Coronary artery (tissue), 2 donors: Measurements from ENCODE around the gene KLHL11.
"Not testable (repeated sequence)": the region's sequence is repeated elsewhere in the genome, so short reads cannot be mapped to it uniquely, and the experiment has no call there.

Source experiments
- DNase-seq: peaks from one replicate; pipeline ENCODE4 v3.0.0-alpha.2; 2017; ENCODE audit warnings: low spot score
- H3K27ac ChIP-seq, 2 donors: fragments of 200-600 bp; sonication (generic); one replicate each; pipeline ENCODE4 v1.5.1; 2016 to 2019
- H3K4me3 ChIP-seq: fragments of 200-600 bp; sonication (generic); 2 replicates; pipeline ENCODE4 v1.5.1; 2016; ENCODE audit warnings: mild to moderate bottlenecking, moderate library complexity
- TF ChIP-seq, protein P1 (sequence below): fragments of 200-600 bp; sonication (generic); IDR thresholded peaks from one replicate; pipeline ENCODE4 v1.5.1; 2019; ENCODE audit warnings: antibody characterized with exemption

The KLHL11 gene

GRCh38 chr17:41888332-41888965 lies 23.2 kb upstream of the KLHL11 start:
- DNase-seq = no peak
- TF ChIP-seq, protein P1, sequence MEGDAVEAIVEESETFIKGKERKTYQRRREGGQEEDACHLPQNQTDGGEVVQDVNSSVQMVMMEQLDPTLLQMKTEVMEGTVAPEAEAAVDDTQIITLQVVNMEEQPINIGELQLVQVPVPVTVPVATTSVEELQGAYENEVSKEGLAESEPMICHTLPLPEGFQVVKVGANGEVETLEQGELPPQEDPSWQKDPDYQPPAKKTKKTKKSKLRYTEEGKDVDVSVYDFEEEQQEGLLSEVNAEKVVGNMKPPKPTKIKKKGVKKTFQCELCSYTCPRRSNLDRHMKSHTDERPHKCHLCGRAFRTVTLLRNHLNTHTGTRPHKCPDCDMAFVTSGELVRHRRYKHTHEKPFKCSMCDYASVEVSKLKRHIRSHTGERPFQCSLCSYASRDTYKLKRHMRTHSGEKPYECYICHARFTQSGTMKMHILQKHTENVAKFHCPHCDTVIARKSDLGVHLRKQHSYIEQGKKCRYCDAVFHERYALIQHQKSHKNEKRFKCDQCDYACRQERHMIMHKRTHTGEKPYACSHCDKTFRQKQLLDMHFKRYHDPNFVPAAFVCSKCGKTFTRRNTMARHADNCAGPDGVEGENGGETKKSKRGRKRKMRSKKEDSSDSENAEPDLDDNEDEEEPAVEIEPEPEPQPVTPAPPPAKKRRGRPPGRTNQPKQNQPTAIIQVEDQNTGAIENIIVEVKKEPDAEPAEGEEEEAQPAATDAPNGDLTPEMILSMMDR = no peak
- no peak overlapping the region for H3K4me3 ChIP-seq
- H3K27ac ChIP-seq = no peak overlapping the region

- H3K27ac ChIP-seq = no peak overlapping the region
- TF ChIP-seq, protein P1 = no peak
- H3K4me3 ChIP-seq = no peak overlapping the region
- no peak for DNase-seq
Measured at GRCh38 chr17:41885733-41886132, 20.5 kb upstream of the KLHL11 start.

- no peak overlapping the region for H3K27ac ChIP-seq
- no peak overlapping the region for H3K4me3 ChIP-seq
- DNase-seq = no peak
- TF ChIP-seq, protein P1 = no peak
Measured at GRCh38 chr17:41882756-41883155, 17.5 kb upstream of the KLHL11 start.

- Histone ChIP-seq H3K4me3 (no peak overlapping the region), H3K27ac (no peak overlapping the region)
- TF ChIP-seq, protein P1 = no peak
- DNase-seq = no peak
Measured at GRCh38 chr17:41880130-41880529, 14.9 kb upstream of the KLHL11 start.

GRCh38 chr17:41874293-41874670 lies 9.1 kb upstream of the KLHL11 start:
- not testable (repeated sequence) for DNase-seq, H3K4me3 ChIP-seq, H3K27ac ChIP-seq

DNA sequence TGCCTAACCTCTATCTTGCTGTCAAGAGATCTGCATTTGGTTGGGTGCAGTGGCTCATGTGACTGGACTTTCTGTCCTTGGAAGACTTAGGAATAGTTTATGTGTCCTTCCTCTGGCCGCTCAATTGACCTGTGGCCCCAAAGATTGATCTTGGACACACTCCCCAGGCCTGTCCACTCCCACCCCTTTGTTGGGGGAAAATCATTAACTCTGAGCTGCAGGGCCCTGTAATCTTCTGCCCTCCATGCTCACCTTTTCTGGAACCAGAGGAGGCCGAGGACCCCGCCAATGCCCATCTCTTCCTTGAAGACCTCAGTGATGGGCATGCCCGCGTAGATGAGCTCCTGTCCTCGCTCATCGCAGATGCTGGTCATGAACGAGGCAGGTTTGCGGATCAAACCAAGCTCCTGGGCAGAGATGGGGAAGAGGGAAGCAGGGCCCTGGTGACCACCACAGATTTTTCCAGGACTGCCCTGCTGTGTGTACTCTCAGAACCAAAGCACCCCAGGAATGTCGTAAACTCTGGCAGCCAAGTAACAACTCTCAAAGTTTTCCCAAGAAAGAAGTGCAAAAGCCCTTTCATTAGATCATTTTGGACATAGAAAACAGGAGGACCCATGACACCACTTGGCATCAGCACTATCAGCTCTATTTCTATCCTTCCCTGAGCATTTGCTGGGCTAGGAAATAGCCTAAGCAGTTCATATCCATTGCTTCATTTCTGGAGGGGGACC lies 8.5 kb upstream of the KLHL11 start:
- no peak overlapping the region for H3K27ac ChIP-seq

GRCh38 chr17:41871789-41872188 lies 6.6 kb upstream of the KLHL11 start:
- Histone ChIP-seq H3K4me3 (no peak overlapping the region), H3K27ac (no peak overlapping the region)
- DNase-seq = no peak
- TF ChIP-seq, protein P1 = no peak

More for the DNA sequence above, 8.5 kb upstream of the KLHL11 start:
- no peak overlapping the region for H3K4me3 ChIP-seq
- DNase-seq = no peak
- TF ChIP-seq, protein P1 = no peak
